ENCODE data around the gene RBP4. TPM values are rescaled to one million over a fixed set of nuclear protein-coding genes. Genes with fewer than 3 reads are reported as not detected.
A peak's percentile ranks its signal among the peaks of the same experiment; 100 is the strongest.

Gene RBP4
- polyA plus RNA-seq, 4 donors = 1.6 to 111 (median 14.0) TPM

DNA sequence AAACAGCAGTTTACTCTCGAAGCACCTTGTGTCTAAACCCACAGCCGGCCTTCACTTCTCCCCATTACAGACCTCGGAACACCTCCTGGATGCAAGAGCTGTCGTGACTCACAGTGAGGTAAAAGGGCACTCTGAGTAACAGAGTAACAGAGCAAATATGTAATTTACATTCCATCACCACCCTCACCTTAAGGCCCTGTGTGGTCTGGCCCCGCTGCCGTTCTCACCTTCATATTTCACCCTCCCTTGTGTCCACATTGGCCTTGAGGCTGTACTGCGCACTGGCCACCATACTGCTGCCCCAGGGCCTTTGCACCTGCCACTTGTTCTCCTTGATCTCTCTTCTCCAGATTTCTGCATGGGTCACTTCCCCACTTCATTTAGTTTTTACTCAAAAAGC is 21.9 kb downstream of the RBP4 start:
- Histone ChIP-seq H3K9me3 (ENCODE audit: control insufficient read depth in 2 of 2, insufficient read depth in 1 of 2, low read depth in 1 of 2, low read length in 1 of 2) (peaks cover 0 to 11% of the 10 kb centered on the region in 2 donors), H3K4me3 (ENCODE audit: low read depth in 1 of 3, low read length in 3 of 3) (no peak overlapping the region), H3K27ac (ENCODE audit: low read depth in 1 of 3, low read length in 2 of 3) (no peak overlapping the region), H3K27me3 (ENCODE audit: control insufficient read depth in 3 of 3, insufficient read depth in 3 of 3, low read length in 3 of 3) (peaks cover 0 to 2% (median 0%) of the 10 kb centered on the region in 3 donors), H3K36me3 (ENCODE audit: control insufficient read depth in 3 of 3, insufficient read depth in 2 of 3, low read depth in 1 of 3, low read length in 3 of 3) (no peaks in the 10 kb centered on the region), H3K4me1 (ENCODE audit: control insufficient read depth in 3 of 3, insufficient read depth in 2 of 3, low read depth in 1 of 3, low read length in 2 of 3) (peaks cover 0 to 6% (median 0%) of the 10 kb centered on the region in 3 donors)
- FAIRE-seq = no peak
- DNase-seq = peak; percentile 39
- WGBS, 3 donors = 52 to 72% (median 66%) methylated on average over 7 of the region's 7 CpGs

GRCh38 chr10:93577565-93577964 is 23.5 kb downstream of the RBP4 start:
- DNase-seq (no peak), FAIRE-seq (no peak)
- Histone ChIP-seq H3K27ac (ENCODE audit: low read depth in 1 of 3, low read length in 2 of 3) (peak overlapping the region in 1 of 3 donors; percentile 34), H3K36me3 (ENCODE audit: control insufficient read depth in 3 of 3, insufficient read depth in 2 of 3, low read depth in 1 of 3, low read length in 3 of 3) (no peaks in the 10 kb centered on the region), H3K4me1 (ENCODE audit: control insufficient read depth in 3 of 3, insufficient read depth in 2 of 3, low read depth in 1 of 3, low read length in 2 of 3) (peaks cover 0 to 6% (median 0%) of the 10 kb centered on the region in 3 donors), H3K9me3 (ENCODE audit: control insufficient read depth in 2 of 2, insufficient read depth in 1 of 2, low read depth in 1 of 2, low read length in 1 of 2) (peaks cover 0 to 11% of the 10 kb centered on the region in 2 donors), H3K4me3 (ENCODE audit: low read depth in 1 of 3, low read length in 3 of 3) (no peak overlapping the region), H3K27me3 (ENCODE audit: control insufficient read depth in 3 of 3, insufficient read depth in 3 of 3, low read length in 3 of 3) (peaks cover 0 to 2% (median 0%) of the 10 kb centered on the region in 3 donors)
- WGBS, 3 donors = 87 to 94% (median 90%) methylated on average over 3 of the region's 3 CpGs

- WGBS, 3 donors = 39 to 62% (median 58%) methylated on average over 3 of the region's 3 CpGs
- no peak overlapping the region for H3K27ac ChIP-seq (ENCODE audit: low read depth in 1 of 3, low read length in 2 of 3)
- DNase-seq = peak; percentile 11 to 41
These were observed 24.1 kb downstream of the RBP4 start for GRCh38 chr10:93576888-93577287.

DNA sequence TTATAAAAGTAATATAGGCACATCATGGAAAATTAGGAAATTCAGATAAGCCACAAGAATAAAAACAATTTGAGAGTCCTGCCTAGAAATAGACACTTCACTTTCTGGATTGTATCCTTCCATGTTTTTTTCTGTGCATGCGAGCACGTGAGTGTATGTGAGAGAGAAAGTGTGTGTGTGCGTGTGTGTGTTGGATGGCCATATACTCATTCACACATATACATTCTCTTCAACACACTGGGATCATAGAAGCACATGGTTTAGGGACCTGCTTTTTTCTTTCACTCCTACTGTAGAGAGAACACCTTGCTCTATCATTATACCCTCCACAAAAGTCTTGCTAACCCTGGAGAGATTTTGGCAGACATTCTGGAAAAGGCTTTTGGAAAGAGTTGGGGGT is 27.1 kb downstream of the RBP4 start:
- no peak overlapping the region for H3K27ac ChIP-seq (ENCODE audit: low read depth in 1 of 3, low read length in 2 of 3)
- peaks cover 2 to 16% (median 5%) of the 10 kb centered on the region in 3 donors for H3K27me3 ChIP-seq (ENCODE audit: control insufficient read depth in 3 of 3, insufficient read depth in 3 of 3, low read length in 3 of 3)
- peaks cover 0 to 4% (median 0%) of the 10 kb centered on the region in 3 donors for H3K4me1 ChIP-seq (ENCODE audit: control insufficient read depth in 3 of 3, insufficient read depth in 2 of 3, low read depth in 1 of 3, low read length in 2 of 3)
- no peak overlapping the region for H3K4me3 ChIP-seq (ENCODE audit: low read depth in 1 of 3, low read length in 3 of 3)
- FAIRE-seq = no peak
- 65 to 77% (median 76%) methylated on average over 3 of the region's 3 CpGs for WGBS, 3 donors
- no peaks in the 10 kb centered on the region for H3K36me3 ChIP-seq (ENCODE audit: control insufficient read depth in 3 of 3, insufficient read depth in 2 of 3, low read depth in 1 of 3, low read length in 3 of 3)
- no peaks in the 10 kb centered on the region for H3K9me3 ChIP-seq (ENCODE audit: control insufficient read depth in 2 of 2, insufficient read depth in 1 of 2, low read depth in 1 of 2, low read length in 1 of 2)
- no peak for DNase-seq

More at GRCh38 chr10:93576888-93577287, 24.1 kb downstream of the RBP4 start:
- Histone ChIP-seq H3K36me3 (ENCODE audit: control insufficient read depth in 3 of 3, insufficient read depth in 2 of 3, low read depth in 1 of 3, low read length in 3 of 3) (no peaks in the 10 kb centered on the region), H3K4me3 (ENCODE audit: low read depth in 1 of 3, low read length in 3 of 3) (no peak overlapping the region), H3K4me1 (ENCODE audit: control insufficient read depth in 3 of 3, insufficient read depth in 2 of 3, low read depth in 1 of 3, low read length in 2 of 3) (peaks cover 0 to 6% (median 0%) of the 10 kb centered on the region in 3 donors), H3K9me3 (ENCODE audit: control insufficient read depth in 2 of 2, insufficient read depth in 1 of 2, low read depth in 1 of 2, low read length in 1 of 2) (peaks cover 0 to 11% of the 10 kb centered on the region in 2 donors), H3K27me3 (ENCODE audit: control insufficient read depth in 3 of 3, insufficient read depth in 3 of 3, low read length in 3 of 3) (peaks cover 0 to 3% (median 2%) of the 10 kb centered on the region in 3 donors)
- no peak for FAIRE-seq

DNA sequence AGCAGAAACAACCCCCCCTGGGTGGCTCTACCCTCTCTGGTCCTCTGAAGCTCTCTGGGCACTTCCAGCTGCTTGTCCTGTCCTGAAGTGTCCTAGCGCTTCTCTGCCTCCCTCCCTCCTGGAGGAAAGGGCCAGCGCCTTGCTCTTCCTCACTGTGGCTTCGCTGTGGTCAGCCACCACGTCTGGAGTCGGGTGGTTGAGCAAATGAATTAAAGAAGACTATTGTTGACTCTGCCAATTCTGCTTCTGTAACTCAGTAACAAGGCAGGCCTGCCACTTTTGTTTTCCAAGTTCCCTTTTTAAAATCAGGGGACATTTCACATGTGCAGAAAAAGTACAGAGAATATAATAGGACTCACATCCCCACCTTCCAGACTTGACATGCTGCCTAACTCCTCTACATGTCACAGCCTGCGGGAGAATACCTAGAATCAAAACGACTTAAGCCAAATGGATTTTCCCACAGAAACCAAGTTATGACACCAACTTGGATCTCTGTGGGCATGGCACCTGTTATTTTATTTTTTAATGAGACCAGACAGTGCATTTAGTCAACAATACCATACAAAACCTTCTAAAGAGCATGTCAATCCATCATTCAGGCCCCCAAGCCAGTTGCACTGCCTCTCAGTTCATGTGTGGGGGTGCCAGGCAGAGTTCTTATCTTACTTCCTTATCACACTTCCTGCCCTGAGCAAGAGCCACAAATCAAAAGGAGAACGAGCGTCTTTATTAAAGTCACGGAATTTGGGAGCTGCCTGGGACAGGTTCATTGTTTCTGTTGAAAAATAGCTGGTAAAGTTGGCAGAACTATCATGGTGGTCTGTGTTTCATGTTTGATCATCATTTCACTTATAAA is 27.8 kb downstream of the RBP4 start:
- 41 to 51% (median 44%) methylated on average over 10 of the region's 10 CpGs for WGBS, 3 donors
- Histone ChIP-seq H3K4me3 (ENCODE audit: low read depth in 1 of 3, low read length in 3 of 3) (no peak overlapping the region), H3K36me3 (ENCODE audit: control insufficient read depth in 3 of 3, insufficient read depth in 2 of 3, low read depth in 1 of 3, low read length in 3 of 3) (no peaks in the 10 kb centered on the region), H3K27ac (ENCODE audit: low read depth in 1 of 3, low read length in 2 of 3) (no peak overlapping the region), H3K9me3 (ENCODE audit: control insufficient read depth in 2 of 2, insufficient read depth in 1 of 2, low read depth in 1 of 2, low read length in 1 of 2) (no peaks in the 10 kb centered on the region), H3K4me1 (ENCODE audit: control insufficient read depth in 3 of 3, insufficient read depth in 2 of 3, low read depth in 1 of 3, low read length in 2 of 3) (no peaks in the 10 kb centered on the region), H3K27me3 (ENCODE audit: control insufficient read depth in 3 of 3, insufficient read depth in 3 of 3, low read length in 3 of 3) (peaks cover 2 to 23% (median 10%) of the 10 kb centered on the region in 3 donors)
- DNase-seq (no peak), FAIRE-seq (no peak)

DNA sequence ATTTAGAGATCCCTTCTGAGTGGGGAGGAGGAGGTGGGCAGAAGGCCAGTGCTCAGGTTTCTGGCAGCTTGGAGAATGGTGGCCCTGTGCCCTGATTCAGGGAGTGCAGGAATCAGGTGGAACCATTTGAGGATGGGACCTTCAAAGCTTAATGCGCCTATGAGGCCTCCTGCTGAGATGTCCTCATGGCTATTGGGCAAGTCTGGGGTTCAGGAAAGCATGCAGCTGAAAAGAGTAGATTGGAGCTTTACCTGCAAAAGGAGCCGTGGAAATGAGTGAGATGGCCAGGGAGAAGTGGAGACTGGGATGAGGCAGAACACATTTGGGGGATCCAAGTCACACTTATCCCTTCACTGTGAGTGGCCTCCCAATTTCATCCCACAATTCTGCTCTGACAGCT is 28.4 kb downstream of the RBP4 start:
- no peaks in the 10 kb centered on the region for H3K4me1 ChIP-seq (ENCODE audit: control insufficient read depth in 3 of 3, insufficient read depth in 2 of 3, low read depth in 1 of 3, low read length in 2 of 3)
- DNase-seq = no peak
- peaks cover 4 to 30% (median 17%) of the 10 kb centered on the region in 3 donors for H3K27me3 ChIP-seq (ENCODE audit: control insufficient read depth in 3 of 3, insufficient read depth in 3 of 3, low read length in 3 of 3)
- no peak overlapping the region for H3K27ac ChIP-seq (ENCODE audit: low read depth in 1 of 3, low read length in 2 of 3)
- WGBS, 3 donors = 88 to 93% (median 89%) methylated on average over 2 of the region's 2 CpGs
- no peaks in the 10 kb centered on the region for H3K36me3 ChIP-seq (ENCODE audit: control insufficient read depth in 3 of 3, insufficient read depth in 2 of 3, low read depth in 1 of 3, low read length in 3 of 3)
- H3K4me3 ChIP-seq (ENCODE audit: low read depth in 1 of 3, low read length in 3 of 3) = no peak overlapping the region
- H3K9me3 ChIP-seq (ENCODE audit: control insufficient read depth in 2 of 2, insufficient read depth in 1 of 2, low read depth in 1 of 2, low read length in 1 of 2) = no peaks in the 10 kb centered on the region
- no peak for FAIRE-seq

GRCh38 chr10:93570383-93570782 is 30.7 kb downstream of the RBP4 start:
- Histone ChIP-seq H3K36me3 (ENCODE audit: control insufficient read depth in 3 of 3, insufficient read depth in 2 of 3, low read depth in 1 of 3, low read length in 3 of 3) (no peaks in the 10 kb centered on the region), H3K27me3 (ENCODE audit: control insufficient read depth in 3 of 3, insufficient read depth in 3 of 3, low read length in 3 of 3) (peaks cover 8 to 49% (median 24%) of the 10 kb centered on the region in 3 donors), H3K9me3 (ENCODE audit: control insufficient read depth in 2 of 2, insufficient read depth in 1 of 2, low read depth in 1 of 2, low read length in 1 of 2) (no peaks in the 10 kb centered on the region), H3K4me1 (ENCODE audit: control insufficient read depth in 3 of 3, insufficient read depth in 2 of 3, low read depth in 1 of 3, low read length in 2 of 3) (no peaks in the 10 kb centered on the region), H3K4me3 (ENCODE audit: low read depth in 1 of 3, low read length in 3 of 3) (no peak overlapping the region), H3K27ac (ENCODE audit: low read depth in 1 of 3, low read length in 2 of 3) (no peak overlapping the region)
- WGBS, 3 donors = 55 to 76% (median 67%) methylated on average over 3 of the region's 3 CpGs
- DNase-seq = no peak
- FAIRE-seq = no peak

DNA sequence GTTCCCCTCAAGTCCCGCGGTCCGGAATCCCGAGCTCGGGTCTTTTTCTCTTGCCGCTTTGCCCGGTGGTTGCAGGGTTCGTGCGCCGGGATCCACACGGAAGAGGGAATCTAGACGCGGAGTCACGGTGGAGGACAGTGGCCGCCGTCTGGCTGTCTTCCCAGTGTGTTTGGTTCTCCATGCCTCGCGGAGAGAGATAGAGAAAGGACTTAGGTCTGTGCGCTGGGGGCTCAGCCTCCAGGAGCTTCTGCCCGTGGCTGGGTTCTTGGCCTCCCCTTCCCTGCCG is 33.0 kb downstream of the RBP4 start:
- no peaks in the 10 kb centered on the region for H3K36me3 ChIP-seq (ENCODE audit: control insufficient read depth in 3 of 3, insufficient read depth in 2 of 3, low read depth in 1 of 3, low read length in 3 of 3)
- H3K27ac ChIP-seq (ENCODE audit: low read depth in 1 of 3, low read length in 2 of 3) = no peak overlapping the region
- DNase-seq (no peak), FAIRE-seq (no peak)
- no peaks in the 10 kb centered on the region for H3K9me3 ChIP-seq (ENCODE audit: control insufficient read depth in 2 of 2, insufficient read depth in 1 of 2, low read depth in 1 of 2, low read length in 1 of 2)
- peak overlapping the region in 1 of 3 donors; percentile 7 for H3K4me3 ChIP-seq (ENCODE audit: low read depth in 1 of 3, low read length in 3 of 3)
- H3K4me1 ChIP-seq (ENCODE audit: control insufficient read depth in 3 of 3, insufficient read depth in 2 of 3, low read depth in 1 of 3, low read length in 2 of 3) = no peaks in the 10 kb centered on the region
- peaks cover 7 to 54% (median 24%) of the 10 kb centered on the region in 3 donors for H3K27me3 ChIP-seq (ENCODE audit: control insufficient read depth in 3 of 3, insufficient read depth in 3 of 3, low read length in 3 of 3)
- WGBS, 3 donors = 10 to 13% (median 11%) methylated on average over 20 to 21 of the region's 21 CpGs
